HepG2 (cell line): ENCODE measurements around the gene PYY. TPM values are rescaled to one million over a fixed set of nuclear protein-coding genes. Genes with fewer than 3 reads are reported as not detected.

Experiments
- AGO2 ChIP-seq: fragments of 200-400 bp; formaldehyde crosslinking; optimal IDR thresholded peaks from 2 replicates; pipeline ENCODE3; 2017; ENCODE audit warnings: mild to moderate bottlenecking, low read depth, low read length, moderate library complexity
- CHD2 ChIP-seq: IDR thresholded peaks from 2 replicates; pipeline ENCODE4 v1.6.1; 2011; ENCODE audit warnings: low read depth, low read length, improper control_type of control experiment
- FOXO1 ChIP-seq: sonication (generic); formaldehyde crosslinking; IDR thresholded peaks from 2 replicates; pipeline ENCODE4 v1.4.0; 2020; ENCODE audit warnings: missing genetic modification reagents
- GATAD1 ChIP-seq: IDR thresholded peaks from 2 replicates; pipeline ENCODE4 v1.6.1; 2016; ENCODE audit warnings: missing genetic modification reagents, missing compliant biosample characterization
- GATAD2A ChIP-seq: IDR thresholded peaks from 2 replicates; pipeline ENCODE4 v1.6.1; 2016
- HDAC1 ChIP-seq: sonication (generic); formaldehyde crosslinking; IDR thresholded peaks from 2 replicates; pipeline ENCODE4 v1.5.1; 2020; ENCODE audit warnings: mild to moderate bottlenecking, missing genetic modification reagents
- HDAC2 ChIP-seq: sonication (generic); formaldehyde crosslinking; IDR thresholded peaks from 2 replicates; pipeline ENCODE4 v1.4.0; 2020; ENCODE audit warnings: missing genetic modification reagents
- HNRNPK ChIP-seq: fragments of 200-400 bp; formaldehyde crosslinking; IDR thresholded peaks from 2 replicates; pipeline ENCODE4 v1.6.1; 2018; ENCODE audit warnings: low read length, low read depth, moderate library complexity, mild to moderate bottlenecking; ENCODE audit not compliant: poor library complexity, severe bottlenecking
- HOMEZ ChIP-seq: IDR thresholded peaks from 2 replicates; pipeline ENCODE4 v1.6.1; 2016; ENCODE audit warnings: low read depth
- ISX ChIP-seq: sonication (generic); formaldehyde crosslinking; conservative IDR thresholded peaks from 2 replicates; pipeline ENCODE4 v1.5.0; 2020; ENCODE audit warnings: missing genetic modification reagents
- PAXIP1 ChIP-seq: sonication (generic); formaldehyde crosslinking; conservative IDR thresholded peaks from 2 replicates; pipeline ENCODE4 v1.4.0; 2020; ENCODE audit warnings: mild to moderate bottlenecking, missing genetic modification reagents, moderate library complexity
- RBM39 ChIP-seq: fragments of 200-400 bp; formaldehyde crosslinking; IDR thresholded peaks from one replicate; pipeline ENCODE4 v1.6.1; 2018; ENCODE audit warnings: antibody characterized with exemption, mild to moderate bottlenecking, low read depth, low read length; ENCODE audit not compliant: poor library complexity, severe bottlenecking
- SKI ChIP-seq: fragments of 450-650 bp; IDR thresholded peaks from one replicate; pipeline ENCODE4 v1.6.1; 2018; ENCODE audit warnings: mild to moderate bottlenecking; ENCODE audit not compliant: partially characterized antibody
- ZBTB1 ChIP-seq: sonication (generic); formaldehyde crosslinking; IDR thresholded peaks from 2 replicates; pipeline ENCODE4 v1.4.0; 2020; ENCODE audit warnings: missing genetic modification reagents, borderline replicate concordance
- ZFP82 ChIP-seq: sonication (generic); formaldehyde crosslinking; IDR thresholded peaks from 2 replicates; pipeline ENCODE4 v1.5.1; 2020; ENCODE audit warnings: mild to moderate bottlenecking, missing genetic modification reagents, borderline replicate concordance
- ZNF446 ChIP-seq: sonication (generic); formaldehyde crosslinking; IDR thresholded peaks from 2 replicates; pipeline ENCODE4 v1.5.0; 2020; ENCODE audit warnings: mild to moderate bottlenecking, missing genetic modification reagents
- ZNF674 ChIP-seq: sonication (generic); formaldehyde crosslinking; IDR thresholded peaks from 2 replicates; pipeline ENCODE4 v1.5.0; 2020; ENCODE audit warnings: low read depth, mild to moderate bottlenecking, missing genetic modification reagents
- polyA plus RNA-seq, 8 experiments: library from polyadenylated mRNA; depleted of rRNA in 3 of 8; stranded (reverse) in 7 of 8; unstranded in 1 of 8; fragments of >200 nt; fragmentation: Illumina TruSeq in 4 of 8; extraction: Trizol in 4 of 8; gene quantifications; 2 replicates each; pipeline versions ENCODE4 v1.2.1 to v1.2.3, GENCODE V29; 2011 to 2016; ENCODE audit warnings: low read depth in 4 of 8, missing spikeins in 1 of 8, mixed read lengths in 1 of 8; ENCODE audit not compliant: insufficient read depth in 1 of 8
- total RNA-seq, 5 experiments: library from RNA; depleted of rRNA; stranded (reverse); fragments of >200 nt; fragmentation: Illumina TruSeq; extraction: Trizol; gene quantifications; 2 replicates each; pipeline ENCODE4 v1.2.3, GENCODE V29; 2016; ENCODE audit warnings: low read depth in 1 of 5
- TF ChIP-seq, protein P1 (sequence below): sonication (generic); formaldehyde crosslinking; IDR thresholded peaks from 2 replicates; pipeline ENCODE4 v1.9.0; 2021; ENCODE audit warnings: missing genetic modification reagents, borderline replicate concordance
- TF ChIP-seq, protein P2 (sequence below): IDR thresholded peaks from 2 replicates; pipeline ENCODE4 v1.6.1; 2012; ENCODE audit warnings: low read depth, low read length, improper control_type of control experiment

Gene PYY
- total and polyA plus RNA-seq, 2 of the 13 experiments (the other 11 are each of a cell fraction or from before 2014, with no cell fraction given), result 0.25 TPM; not detected in 1

- TF ChIP-seq, protein P1, sequence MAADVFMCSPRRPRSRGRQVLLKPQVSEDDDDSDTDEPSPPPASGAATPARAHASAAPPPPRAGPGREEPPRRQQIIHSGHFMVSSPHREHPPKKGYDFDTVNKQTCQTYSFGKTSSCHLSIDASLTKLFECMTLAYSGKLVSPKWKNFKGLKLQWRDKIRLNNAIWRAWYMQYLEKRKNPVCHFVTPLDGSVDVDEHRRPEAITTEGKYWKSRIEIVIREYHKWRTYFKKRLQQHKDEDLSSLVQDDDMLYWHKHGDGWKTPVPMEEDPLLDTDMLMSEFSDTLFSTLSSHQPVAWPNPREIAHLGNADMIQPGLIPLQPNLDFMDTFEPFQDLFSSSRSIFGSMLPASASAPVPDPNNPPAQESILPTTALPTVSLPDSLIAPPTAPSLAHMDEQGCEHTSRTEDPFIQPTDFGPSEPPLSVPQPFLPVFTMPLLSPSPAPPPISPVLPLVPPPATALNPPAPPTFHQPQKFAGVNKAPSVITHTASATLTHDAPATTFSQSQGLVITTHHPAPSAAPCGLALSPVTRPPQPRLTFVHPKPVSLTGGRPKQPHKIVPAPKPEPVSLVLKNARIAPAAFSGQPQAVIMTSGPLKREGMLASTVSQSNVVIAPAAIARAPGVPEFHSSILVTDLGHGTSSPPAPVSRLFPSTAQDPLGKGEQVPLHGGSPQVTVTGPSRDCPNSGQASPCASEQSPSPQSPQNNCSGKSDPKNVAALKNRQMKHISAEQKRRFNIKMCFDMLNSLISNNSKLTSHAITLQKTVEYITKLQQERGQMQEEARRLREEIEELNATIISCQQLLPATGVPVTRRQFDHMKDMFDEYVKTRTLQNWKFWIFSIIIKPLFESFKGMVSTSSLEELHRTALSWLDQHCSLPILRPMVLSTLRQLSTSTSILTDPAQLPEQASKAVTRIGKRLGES (CRISPR knock-in tag), result no peak
- TF ChIP-seq SKI, result peak; percentile 82
- no peak for TF ChIP-seq HNRNPK
- TF ChIP-seq RBM39, result no peak
- TF ChIP-seq FOXO1 (CRISPR knock-in tag), result no peak
- no peak for TF ChIP-seq AGO2
- TF ChIP-seq GATAD2A (CRISPR knock-in tag), result 0 out of 2 replicates have a peak, but pooled peaks have one; percentile 30
- TF ChIP-seq ISX (CRISPR knock-in tag), result no peak
- TF ChIP-seq ZNF674 (CRISPR knock-in tag), result no peak
- peak; percentile 51 for TF ChIP-seq HDAC1 (CRISPR knock-in tag)
- 0 out of 2 replicates have a peak, but pooled peaks have one; percentile 3 for TF ChIP-seq GATAD1
- TF ChIP-seq ZNF446 (CRISPR knock-in tag), result no peak
- TF ChIP-seq ZBTB1 (CRISPR knock-in tag), result no peak
- TF ChIP-seq ZFP82 (CRISPR knock-in tag), result no peak
- no peak for TF ChIP-seq HOMEZ (CRISPR knock-in tag)
- peak; percentile 62; the same call in 1 of the 2 replicates for TF ChIP-seq HDAC2 (CRISPR knock-in tag)
- peak; percentile 77 for TF ChIP-seq PAXIP1 (CRISPR knock-in tag)
- TF ChIP-seq CHD2, result no peak
- TF ChIP-seq, protein P2, sequence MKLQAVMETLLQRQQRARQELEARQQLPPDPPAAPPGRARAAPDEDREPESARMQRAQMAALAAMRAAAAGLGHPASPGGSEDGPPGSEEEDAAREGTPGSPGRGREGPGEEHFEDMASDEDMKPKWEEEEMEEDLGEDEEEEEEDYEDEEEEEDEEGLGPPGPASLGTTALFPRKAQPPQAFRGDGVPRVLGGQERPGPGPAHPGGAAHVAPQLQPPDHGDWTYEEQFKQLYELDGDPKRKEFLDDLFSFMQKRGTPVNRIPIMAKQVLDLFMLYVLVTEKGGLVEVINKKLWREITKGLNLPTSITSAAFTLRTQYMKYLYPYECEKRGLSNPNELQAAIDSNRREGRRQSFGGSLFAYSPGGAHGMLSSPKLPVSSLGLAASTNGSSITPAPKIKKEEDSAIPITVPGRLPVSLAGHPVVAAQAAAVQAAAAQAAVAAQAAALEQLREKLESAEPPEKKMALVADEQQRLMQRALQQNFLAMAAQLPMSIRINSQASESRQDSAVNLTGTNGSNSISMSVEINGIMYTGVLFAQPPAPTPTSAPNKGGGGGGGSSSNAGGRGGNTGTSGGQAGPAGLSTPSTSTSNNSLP, result 0 out of 2 replicates have a peak, but pooled peaks have one; percentile 15
Measured at GRCh38 chr17:43931062-43931571, 22.6 kb downstream of the PYY start (continued).
